Thoracic aorta (tissue), 2 donors: ENCODE measurements around the gene UBAC2. TPM values are rescaled to one million over a fixed set of nuclear protein-coding genes. Genes with fewer than 3 reads are reported as not detected.

Source experiments
- ATAC-seq: fragments of 150-250 bp; one replicate; pipeline ENCODE4 v1.8.0; 2017; ENCODE audit warnings: low read depth; ENCODE audit not compliant: insufficient number of reproducible peaks, low FRiP score
- DNase-seq: peaks from one replicate; pipeline ENCODE4 v3.0.0-alpha.2; 2020; ENCODE audit warnings: low spot score
- H3K27ac ChIP-seq, 2 donors: fragments of 200-600 bp; sonication (generic); 1 replicate in 1 of 2; 2 replicates in 1 of 2; pipeline ENCODE4 v1.5.1; 2016; ENCODE audit warnings: mild to moderate bottlenecking in 2 of 2, moderate library complexity in 2 of 2
- H3K27me3 ChIP-seq: fragments of 200-600 bp; sonication (generic); replicated peaks from 2 replicates; pipeline ENCODE4 v1.6.0; 2016; ENCODE audit warnings: mild to moderate bottlenecking; ENCODE audit not compliant: insufficient read depth
- H3K36me3 ChIP-seq: fragments of 200-600 bp; sonication (generic); one replicate; pipeline ENCODE4 v1.5.1; 2016
- H3K4me1 ChIP-seq, 2 donors: fragments of 200-600 bp; sonication (generic); 1 replicate in 1 of 2; 2 replicates in 1 of 2; pipeline versions ENCODE4 v1.5.1 to v1.6.0; 2016; ENCODE audit warnings: low read depth in 2 of 2, mild to moderate bottlenecking in 1 of 2; ENCODE audit not compliant: control insufficient read depth in 1 of 2
- H3K4me3 ChIP-seq: fragments of 200-600 bp; sonication (generic); 2 replicates; pipeline ENCODE4 v1.5.1; 2016; ENCODE audit warnings: mild to moderate bottlenecking
- H3K9me3 ChIP-seq: fragments of 200-600 bp; sonication (generic); 2 replicates; pipeline ENCODE4 v1.5.1; 2016
- CTCF ChIP-seq: fragments of 200-600 bp; sonication (generic); IDR thresholded peaks from one replicate; pipeline ENCODE4 v1.5.1; 2019; ENCODE audit warnings: antibody characterized with exemption
- total RNA-seq, 2 donors: library from RNA; depleted of rRNA; stranded (reverse); fragments of >200 nt; gene quantifications; one replicate each; pipeline versions ENCODE4 v1.1.0 to v1.2.3, GENCODE V29; 2016

The UBAC2 gene
- total RNA-seq, 2 donors from 2014 or later: 41.3 to 49.7 TPM

- H3K9me3 ChIP-seq: no peaks in the 10 kb centered on the region
- H3K4me3 ChIP-seq: peak within 1 kb of the TSS; percentile 58
- TF ChIP-seq CTCF: no peak
- no peak for DNase-seq
- peak within 1 kb of the TSS; percentile 56 to 79 for H3K27ac ChIP-seq
- H3K4me1 ChIP-seq: peaks cover 23 to 26% of the 10 kb centered on the region in 2 donors
- H3K36me3 ChIP-seq: no peaks in the 10 kb centered on the region
- ATAC-seq: peak; percentile 75
- no peaks in the 10 kb centered on the region for H3K27me3 ChIP-seq
These were observed 106.6 kb downstream of the UBAC2 start, which contains the start of gene GPR183 for GRCh38 chr13:99307247-99307646. GPR183 (minus strand) TSS chr13:99307399; CDS start chr13:99296145, 11,254 bp downstream.

DNA sequence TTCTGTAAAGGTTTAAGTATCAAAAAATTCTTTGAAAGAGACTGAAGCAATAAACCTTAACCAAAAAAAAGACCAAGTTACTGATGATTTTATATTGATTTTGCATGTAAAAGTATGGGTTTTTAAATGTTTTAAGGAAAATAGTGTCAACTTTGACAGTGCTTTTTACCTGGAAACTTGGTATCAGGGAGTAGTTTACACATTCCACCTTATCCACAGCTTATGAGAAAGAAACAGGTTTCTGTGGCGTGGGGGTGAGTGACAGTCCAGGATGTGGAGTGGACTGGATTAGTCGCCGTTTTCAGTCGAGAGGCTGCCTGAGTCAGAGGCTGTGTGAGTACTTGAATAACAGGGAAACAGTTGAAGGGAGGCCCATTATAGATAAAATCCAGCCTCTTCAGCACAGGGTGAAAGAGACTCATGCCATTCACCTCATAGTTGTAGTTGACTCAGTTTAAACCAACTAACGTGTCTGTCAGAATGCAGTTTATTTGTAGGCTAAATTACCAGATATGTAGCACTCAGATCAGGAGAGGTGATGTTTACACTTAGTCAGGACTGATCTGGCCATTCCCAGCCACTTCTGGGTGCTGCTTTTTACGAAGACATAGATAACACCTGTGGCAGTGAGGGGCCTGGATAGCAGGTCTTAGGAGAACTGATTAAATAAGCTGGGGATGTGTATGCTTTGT, 107.1 kb downstream of the UBAC2 start:
- TF ChIP-seq CTCF: no peak
- Histone ChIP-seq H3K36me3 (no peaks in the 10 kb centered on the region), H3K4me3 (peak overlapping the region; percentile 58), H3K27me3 (no peaks in the 10 kb centered on the region), H3K9me3 (no peaks in the 10 kb centered on the region), H3K4me1 (peaks cover 23 to 26% of the 10 kb centered on the region in 2 donors), H3K27ac (peak overlapping the region; percentile 56 to 79)
- ATAC-seq (no peak), DNase-seq (no peak)

GRCh38 chr13:99308471-99309087, 107.9 kb downstream of the UBAC2 start:
- no peaks in the 10 kb centered on the region for H3K9me3 ChIP-seq
- no peak overlapping the region for H3K4me3 ChIP-seq
- H3K4me1 ChIP-seq: peaks cover 23 to 26% of the 10 kb centered on the region in 2 donors
- ATAC-seq: no peak
- TF ChIP-seq CTCF: no peak
- DNase-seq: no peak
- H3K36me3 ChIP-seq: no peaks in the 10 kb centered on the region
- no peaks in the 10 kb centered on the region for H3K27me3 ChIP-seq
- H3K27ac ChIP-seq: peak overlapping the region; percentile 56 to 79

- Histone ChIP-seq H3K27me3 (no peaks in the 10 kb centered on the region), H3K9me3 (no peaks in the 10 kb centered on the region), H3K27ac (peak overlapping the region in 1 of 2 donors; percentile 21), H3K4me1 (peaks cover 23 to 26% of the 10 kb centered on the region in 2 donors), H3K36me3 (no peaks in the 10 kb centered on the region), H3K4me3 (no peak overlapping the region)
- DNase-seq: no peak
- no peak for TF ChIP-seq CTCF
- ATAC-seq: no peak
These were observed 109.9 kb downstream of the UBAC2 start for GRCh38 chr13:99310382-99311031.

DNA sequence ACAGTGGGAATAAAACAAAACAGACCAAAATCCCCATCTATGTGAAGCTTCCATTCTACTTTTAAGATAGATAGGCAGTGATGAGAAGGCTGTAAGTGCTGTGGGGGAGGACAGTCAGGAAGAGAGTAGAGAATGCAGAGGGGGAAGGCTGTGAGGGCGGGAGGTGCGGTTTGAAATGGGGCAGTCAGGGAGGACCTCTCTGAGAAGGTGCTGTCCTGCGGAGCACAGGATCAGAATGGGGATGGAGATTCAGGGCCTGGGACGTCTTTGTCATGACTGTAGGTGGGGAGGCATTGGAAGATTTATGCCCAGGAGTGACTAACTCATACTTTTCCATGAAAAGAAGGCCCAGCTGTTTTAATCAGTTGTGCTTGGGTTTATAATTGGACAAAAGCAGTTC, 110.5 kb downstream of the UBAC2 start:
- ATAC-seq: no peak
- peaks cover 23 to 26% of the 10 kb centered on the region in 2 donors for H3K4me1 ChIP-seq

More for the DNA sequence above, 110.5 kb downstream of the UBAC2 start:
- no peak overlapping the region for H3K4me3 ChIP-seq
- DNase-seq: no peak
- H3K27ac ChIP-seq: no peak overlapping the region
- H3K27me3 ChIP-seq: no peaks in the 10 kb centered on the region
- no peaks in the 10 kb centered on the region for H3K36me3 ChIP-seq
- no peaks in the 10 kb centered on the region for H3K9me3 ChIP-seq
- TF ChIP-seq CTCF: no peak
